ENCODE measurements around the gene KIF16B.

DNA sequence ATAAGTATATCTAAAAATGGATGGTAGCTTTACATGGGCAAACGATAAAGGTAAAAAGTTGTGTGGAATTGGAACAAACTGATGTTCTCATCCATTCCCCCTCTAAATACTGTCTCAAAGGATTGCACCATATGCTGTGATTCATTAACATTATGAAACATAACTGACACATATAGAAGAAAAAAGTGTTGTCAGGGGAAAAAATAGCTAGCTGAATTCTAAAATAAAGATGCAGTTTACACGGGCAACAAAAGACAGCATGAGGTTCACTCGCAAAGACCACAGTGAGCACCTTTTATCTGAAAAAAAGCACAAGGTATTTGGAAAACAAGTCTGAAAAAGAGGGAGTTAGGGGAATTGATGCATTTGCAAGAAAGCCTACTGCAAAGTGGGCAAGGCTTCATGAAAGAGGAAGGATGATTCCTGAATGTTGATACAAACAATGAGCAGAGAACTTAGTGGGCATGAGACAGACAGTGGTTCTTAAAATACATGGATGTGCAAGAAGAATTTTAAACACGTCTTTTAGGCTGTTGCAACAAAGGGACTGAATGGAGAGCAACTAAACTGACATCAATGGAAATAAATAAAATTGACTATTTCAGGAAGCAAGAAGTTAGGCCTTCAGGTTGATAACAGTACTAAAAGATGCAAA lies 280.9 kb downstream of the KIF16B start:
- TF ChIP-seq GATA3 (IDR thresholded peaks at IDR 0.05; ENCODE audit: low read depth, low read length) = no peak
- TF ChIP-seq GATA2 (IDR thresholded peaks at IDR 0.05; ENCODE audit: low read depth, low read length) = no peak
